Measurements from ENCODE around the gene GNE.
A peak's percentile ranks its signal among the peaks of the same experiment; 100 is the strongest.
"Not testable (repeated sequence)": the region's sequence is repeated elsewhere in the genome, so short reads cannot be mapped to it uniquely, and the experiment has no call there.

GNE gene

GRCh38 chr9:36248061-36248460, 10.2 kb downstream of the GNE start:
- H3K27ac ChIP-seq: not testable (repeated sequence)
- peak; percentile 58 for TF ChIP-seq CTCF (IDR thresholded peaks at IDR 0.05)

DNA sequence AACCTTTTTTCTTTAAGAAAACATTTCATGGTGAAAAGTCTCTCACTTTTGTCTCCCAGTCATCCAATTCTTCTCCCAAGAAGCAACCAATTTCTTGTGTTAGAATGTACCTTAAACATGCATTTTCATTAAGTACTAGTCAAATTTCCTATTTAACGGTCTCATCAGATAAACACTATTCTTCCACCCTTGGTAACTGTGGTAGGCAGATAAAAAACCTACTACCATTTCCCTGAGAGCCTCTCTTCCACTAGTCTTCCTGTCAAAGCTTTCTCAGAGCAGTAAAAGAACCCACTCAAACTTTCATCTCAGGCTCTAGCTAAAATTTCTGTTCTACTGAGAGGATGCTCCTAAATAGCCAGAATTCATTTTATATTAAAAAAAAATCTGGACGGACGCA, 10.9 kb downstream of the GNE start:
- TF ChIP-seq ZFX (IDR thresholded peaks at IDR 0.05; ENCODE audit: borderline replicate concordance) (no peak), CTCF (IDR thresholded peaks at IDR 0.05) (no peak)
- no peak overlapping the region for H3K27ac ChIP-seq

DNA sequence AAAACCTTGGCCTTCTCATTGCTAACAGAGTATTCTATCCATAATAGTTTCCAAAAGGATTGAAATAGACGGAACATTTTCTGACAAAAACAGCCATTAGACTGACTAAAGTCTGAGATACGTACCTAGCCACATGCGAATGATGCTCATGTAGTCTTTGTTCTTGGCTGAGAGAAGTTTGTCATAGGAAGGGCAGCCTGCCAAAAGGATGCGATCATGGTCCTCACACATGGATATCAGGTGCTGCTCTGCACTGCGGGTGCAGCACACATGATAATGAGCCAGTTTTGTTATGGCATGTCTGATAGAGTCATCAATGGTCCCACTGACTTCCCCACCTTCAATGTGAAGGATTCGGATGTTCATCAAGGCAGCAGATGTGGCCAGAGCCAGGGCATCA, 12.3 kb downstream of the GNE start:
- no peak overlapping the region for H3K27ac ChIP-seq
- no peak for TF ChIP-seq CTCF (IDR thresholded peaks at IDR 0.05)
- TF ChIP-seq ZFX (IDR thresholded peaks at IDR 0.05; ENCODE audit: borderline replicate concordance): no peak

- H3K27ac ChIP-seq: not testable (repeated sequence)
Measured at GRCh38 chr9:36239675-36240074, 18.6 kb downstream of the GNE start.

DNA sequence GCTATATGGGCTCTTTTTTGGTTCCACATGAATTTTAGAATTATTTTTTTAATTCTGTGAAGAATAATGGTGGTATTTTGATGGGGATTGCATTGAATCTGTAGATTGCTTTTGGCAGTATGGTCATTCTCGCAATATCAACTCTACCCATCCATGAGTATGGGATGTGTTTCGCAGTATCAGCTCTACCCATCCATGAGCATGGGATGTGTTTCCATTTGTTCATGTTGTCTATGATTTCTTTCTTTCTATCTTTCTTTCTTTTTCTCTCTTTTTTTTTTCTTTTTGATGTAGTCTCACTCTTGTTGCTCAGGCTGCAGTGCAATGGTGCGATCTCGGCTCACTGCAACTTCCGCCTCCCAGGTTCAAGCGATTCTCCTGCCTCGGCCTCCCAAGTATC, 19.0 kb downstream of the GNE start:
- not testable (repeated sequence) for H3K27ac ChIP-seq

DNA sequence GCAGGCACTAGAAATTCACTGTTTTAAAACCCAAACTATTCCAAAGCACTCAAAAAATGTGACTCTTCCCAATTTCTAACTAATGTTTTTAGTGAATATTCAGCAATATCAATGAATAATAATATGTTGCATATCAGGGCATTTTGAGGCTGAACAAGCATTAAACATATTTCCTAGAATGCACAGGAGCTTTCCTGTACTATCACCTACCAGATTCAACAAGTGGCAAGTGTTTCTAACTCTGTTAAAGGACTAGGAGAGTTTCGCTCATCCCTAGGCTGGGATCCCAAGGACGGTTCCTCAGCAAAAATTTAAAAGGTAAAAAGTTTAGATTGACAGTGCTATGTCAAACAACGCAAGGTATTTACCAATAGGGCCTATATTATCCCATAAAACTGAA, 21.0 kb downstream of the GNE start:
- H3K27ac ChIP-seq: no peak overlapping the region
- TF ChIP-seq ZFX (IDR thresholded peaks at IDR 0.05; ENCODE audit: borderline replicate concordance): no peak
- no peak for TF ChIP-seq CTCF (IDR thresholded peaks at IDR 0.05)

- no peak overlapping the region for H3K27ac ChIP-seq
- TF ChIP-seq CTCF (IDR thresholded peaks at IDR 0.05): no peak
- no peak for TF ChIP-seq ZFX (IDR thresholded peaks at IDR 0.05; ENCODE audit: borderline replicate concordance)
Measured at GRCh38 chr9:36222449-36222848, 35.8 kb downstream of the GNE start.

GRCh38 chr9:36221667-36222066, 36.6 kb downstream of the GNE start:
- H3K27ac ChIP-seq: no peak overlapping the region
- no peak for TF ChIP-seq CTCF (IDR thresholded peaks at IDR 0.05)
- no peak for TF ChIP-seq ZFX (IDR thresholded peaks at IDR 0.05; ENCODE audit: borderline replicate concordance)

Data from 22Rv1 (cell line).